Gastrocnemius medialis (tissue), 4 donors: ENCODE results near the gene ZNF654. TPM values are rescaled to one million over a fixed set of nuclear protein-coding genes. Genes with fewer than 3 reads are reported as not detected.
"Not testable (repeated sequence)": the region's sequence is repeated elsewhere in the genome, so short reads cannot be mapped to it uniquely, and the experiment has no call there.

Source experiments
- ATAC-seq, 2 donors: fragments of 150-250 bp; one replicate each; pipeline ENCODE4 v1.9.1; 2016
- DNase-seq, 2 donors: peaks; one replicate each; pipeline ENCODE4 v3.0.0-alpha.2; 2019
- H3K27ac ChIP-seq, 4 donors: fragments of 200-600 bp; sonication (generic); 1 replicate in 1 of 4; 2 replicates in 3 of 4; pipeline ENCODE4 v1.5.1; 2016 to 2018; ENCODE audit warnings: mild to moderate bottlenecking in 2 of 4, moderate library complexity in 1 of 4
- H3K27me3 ChIP-seq, 3 donors: fragments of 200-600 bp; sonication (generic) in 2 of 3; 1 replicate in 1 of 3; 2 replicates in 2 of 3; pipeline versions ENCODE4 v1.5.1 to v1.6.0; 2016 to 2019; ENCODE audit warnings: mild to moderate bottlenecking in 1 of 3, moderate library complexity in 1 of 3
- H3K36me3 ChIP-seq, 2 donors: fragments of 200-600 bp; sonication (generic) in 1 of 2; one replicate each; pipeline ENCODE4 v1.5.1; 2017 to 2018
- H3K4me1 ChIP-seq, 2 donors: fragments of 200-600 bp; sonication (generic) in 1 of 2; one replicate each; pipeline ENCODE4 v1.5.1; 2016 to 2017; ENCODE audit warnings: mild to moderate bottlenecking in 2 of 2
- H3K4me3 ChIP-seq, 4 donors: fragments of 200-600 bp; sonication (generic) in 3 of 4; 1 replicate in 1 of 4; 2 replicates in 3 of 4; pipeline ENCODE4 v1.5.1; 2016 to 2019; ENCODE audit warnings: mild to moderate bottlenecking in 2 of 4
- H3K9me3 ChIP-seq, 3 donors: fragments of 200-600 bp; sonication (generic) in 2 of 3; 1 replicate in 1 of 3; 2 replicates in 2 of 3; pipeline ENCODE4 v1.5.1; 2016 to 2019
- CTCF ChIP-seq, 5 experiments: fragments of 450-650 bp in 3 of 5; fragments of 200-600 bp in 2 of 5; sonication (generic) in 2 of 5; IDR thresholded peaks in 4 of 5; conservative IDR thresholded peaks in 1 of 5; 1 replicate in 4 of 5; 2 replicates in 1 of 5; pipeline ENCODE4 v1.5.1; 2016 to 2019; ENCODE audit warnings: antibody characterized with exemption in 5 of 5, mild to moderate bottlenecking in 3 of 5, moderate library complexity in 3 of 5
- POLR2A ChIP-seq, 2 donors: fragments of 450-650 bp; IDR thresholded peaks; one replicate each; pipeline ENCODE4 v1.6.1; 2017; ENCODE audit warnings: antibody characterized with exemption in 2 of 2, mild to moderate bottlenecking in 2 of 2, moderate library complexity in 2 of 2
- in situ Hi-C, 4 donors: fragments of 200-750 bp; cut with MboI; loops; one replicate each; pipeline versions ENCODE4 v1.15.0 to v1.8.0; 2017; ENCODE audit warnings: low sequenced_read_pairs in 4 of 4
- intact Hi-C: fragments of 100-400 bp; cut with DNase I; formaldehyde crosslinking; loops from one replicate; pipeline ENCODE4 v1.15.1; 2023; ENCODE audit warnings: low total_unique reads
- total RNA-seq, 4 donors: library from RNA; depleted of rRNA; stranded (reverse); fragments of >200 nt; gene quantifications; one replicate each; pipeline versions ENCODE4 v1.1.0 to v1.2.3, GENCODE V29; 2016

Gene ZNF654
- total RNA-seq, 4 donors from 2014 or later, result 7.8 to 12.5 (median 9.8) TPM

GRCh38 chr3:88168171-88168570 is 109.1 kb downstream of the ZNF654 start:
- H3K4me3 ChIP-seq, result no peak overlapping the region
- in situ Hi-C loops, result no loop called here
- H3K27ac ChIP-seq, result no peak overlapping the region
- H3K4me1 ChIP-seq, result no peaks in the 10 kb centered on the region
- intact Hi-C loops, result no loop called here
- DNase-seq (no peak), ATAC-seq (no peak)
- no peak for TF ChIP-seq CTCF (IDR thresholded peaks at IDR 0.05 in 4 of 5, conservative IDR thresholded peaks at IDR 0.05 in 1 of 5)
- no peak for TF ChIP-seq POLR2A (IDR thresholded peaks at IDR 0.05)
- H3K27me3 ChIP-seq, result no peaks in the 10 kb centered on the region
- H3K36me3 ChIP-seq, result no peaks in the 10 kb centered on the region
- H3K9me3 ChIP-seq, result no peaks in the 10 kb centered on the region

- in situ Hi-C loops, result no loop called here
- H3K9me3 ChIP-seq, result no peaks in the 10 kb centered on the region
- DNase-seq (no peak), ATAC-seq (no peak)
- TF ChIP-seq POLR2A (IDR thresholded peaks at IDR 0.05) (no peak), CTCF (IDR thresholded peaks at IDR 0.05 in 4 of 5, conservative IDR thresholded peaks at IDR 0.05 in 1 of 5) (no peak)
- no peaks in the 10 kb centered on the region for H3K27me3 ChIP-seq
- H3K27ac ChIP-seq, result no peak overlapping the region
- H3K4me3 ChIP-seq, result no peak overlapping the region
- no peaks in the 10 kb centered on the region for H3K4me1 ChIP-seq
- intact Hi-C loops, result no loop called here
- no peaks in the 10 kb centered on the region for H3K36me3 ChIP-seq
Measured at GRCh38 chr3:88180398-88180999, 121.4 kb downstream of the ZNF654 start.

GRCh38 chr3:88182165-88182918 is 123.3 kb downstream of the ZNF654 start:
- intact Hi-C loops, H3K4me3 ChIP-seq, DNase-seq, ATAC-seq, H3K9me3 ChIP-seq, H3K27ac ChIP-seq, H3K36me3 ChIP-seq, in situ Hi-C loops, H3K4me1 ChIP-seq, H3K27me3 ChIP-seq: not testable (repeated sequence)

- no peaks in the 10 kb centered on the region for H3K9me3 ChIP-seq
- H3K4me3 ChIP-seq, result no peak overlapping the region
- in situ Hi-C loops, result no loop called here
- no peak overlapping the region for H3K27ac ChIP-seq
- TF ChIP-seq CTCF (IDR thresholded peaks at IDR 0.05 in 4 of 5, conservative IDR thresholded peaks at IDR 0.05 in 1 of 5) (no peak), POLR2A (IDR thresholded peaks at IDR 0.05) (no peak)
- no peaks in the 10 kb centered on the region for H3K36me3 ChIP-seq
- intact Hi-C loops, result no loop called here
- no peaks in the 10 kb centered on the region for H3K4me1 ChIP-seq
- DNase-seq (peak in 1 of 2 donors; percentile 36), ATAC-seq (no peak)
- H3K27me3 ChIP-seq, result no peaks in the 10 kb centered on the region
Measured at GRCh38 chr3:88188436-88188835, 129.4 kb downstream of the ZNF654 start.

GRCh38 chr3:88189361-88189810 is 130.3 kb downstream of the ZNF654 start:
- no peak for ATAC-seq

More at GRCh38 chr3:88189361-88189810, 130.3 kb downstream of the ZNF654 start:
- no peak for TF ChIP-seq POLR2A (IDR thresholded peaks at IDR 0.05)
- TF ChIP-seq CTCF (IDR thresholded peaks at IDR 0.05 in 4 of 5, conservative IDR thresholded peaks at IDR 0.05 in 1 of 5), result no peak
- no peaks in the 10 kb centered on the region for H3K27me3 ChIP-seq
- intact Hi-C loops (no loop called here), in situ Hi-C loops (no loop called here)
- DNase-seq, result no peak
- no peak overlapping the region for H3K4me3 ChIP-seq
- no peaks in the 10 kb centered on the region for H3K4me1 ChIP-seq
- no peaks in the 10 kb centered on the region for H3K9me3 ChIP-seq
- no peak overlapping the region for H3K27ac ChIP-seq
- H3K36me3 ChIP-seq, result no peaks in the 10 kb centered on the region
